ENCODE measurements around the gene AK1. TPM values are rescaled to one million over a fixed set of nuclear protein-coding genes. Genes with fewer than 3 reads are reported as not detected.

Gene AK1
- total RNA-seq, 1 donor = 106 TPM

- Histone ChIP-seq H3K27me3 (ENCODE audit: insufficient read depth, low read length) (no peaks in the 10 kb centered on the region), H3K9me3 (ENCODE audit: low read depth, low read length) (no peaks in the 10 kb centered on the region), H3K4me1 (ENCODE audit: insufficient read depth, low read length) (peaks cover 14% of the 10 kb centered on the region), H2AFZ (ENCODE audit: low read length) (no peak overlapping the region), H4K20me1 (ENCODE audit: insufficient read depth, low read length) (no peaks in the 10 kb centered on the region), H3K79me2 (ENCODE audit: insufficient read depth, low read length) (no peaks in the 10 kb centered on the region), H3K36me3 (ENCODE audit: insufficient read depth, low read length) (peaks cover 9% of the 10 kb centered on the region), H3K4me3 (ENCODE audit: insufficient read depth, low read length) (no peak overlapping the region), H3K4me2 (ENCODE audit: insufficient read depth, low read length) (no peak overlapping the region), H3K27ac (ENCODE audit: low read depth, low read length) (no peak overlapping the region)
- no peak for TF ChIP-seq CTCF (IDR thresholded peaks at IDR 0.05; ENCODE audit: extremely low read depth, low read depth, low read length)
- DNase-seq (ENCODE audit: insufficient read length, low spot score, missing footprints) = peak; percentile 78
These were observed 27.7 kb upstream of the AK1 start for GRCh38 chr9:127905004-127905728.

DNA sequence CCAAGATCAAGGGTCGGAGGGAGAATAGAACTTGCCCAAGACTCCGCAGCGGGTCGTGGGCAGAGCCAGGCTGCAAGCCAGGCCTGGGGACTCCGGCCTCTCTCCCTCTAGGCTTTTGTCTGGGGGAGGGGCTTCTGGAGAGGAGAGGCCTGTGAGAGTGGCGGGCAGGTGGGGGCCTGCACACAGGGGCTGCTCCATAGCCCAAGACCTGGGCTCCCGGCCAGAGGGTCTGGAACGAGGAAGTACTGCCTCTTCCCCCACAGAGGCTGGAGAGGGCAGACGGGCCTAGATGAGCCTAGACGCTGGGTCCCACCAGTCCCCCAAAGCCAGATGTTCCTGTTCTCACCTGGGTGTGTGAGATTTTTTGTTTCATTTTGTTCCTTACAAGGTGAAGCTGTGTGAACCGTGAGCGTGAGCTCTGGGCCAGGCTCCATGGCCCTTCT is 27.1 kb upstream of the AK1 start:
- Histone ChIP-seq H3K9me3 (ENCODE audit: low read depth, low read length) (no peaks in the 10 kb centered on the region), H3K27ac (ENCODE audit: low read depth, low read length) (no peak overlapping the region), H3K79me2 (ENCODE audit: insufficient read depth, low read length) (no peaks in the 10 kb centered on the region), H3K4me2 (ENCODE audit: insufficient read depth, low read length) (no peak overlapping the region), H3K4me3 (ENCODE audit: insufficient read depth, low read length) (no peak overlapping the region), H3K27me3 (ENCODE audit: insufficient read depth, low read length) (no peaks in the 10 kb centered on the region), H4K20me1 (ENCODE audit: insufficient read depth, low read length) (no peaks in the 10 kb centered on the region), H2AFZ (ENCODE audit: low read length) (no peak overlapping the region), H3K4me1 (ENCODE audit: insufficient read depth, low read length) (peaks cover 19% of the 10 kb centered on the region), H3K36me3 (ENCODE audit: insufficient read depth, low read length) (peaks cover 8% of the 10 kb centered on the region)
- no peak for TF ChIP-seq CTCF (IDR thresholded peaks at IDR 0.05; ENCODE audit: extremely low read depth, low read depth, low read length)
- no peak for DNase-seq (ENCODE audit: insufficient read length, low spot score, missing footprints)

- peaks cover 5% of the 10 kb centered on the region for H3K36me3 ChIP-seq (ENCODE audit: insufficient read depth, low read length)
- H3K4me1 ChIP-seq (ENCODE audit: insufficient read depth, low read length) = peaks cover 19% of the 10 kb centered on the region
- no peaks in the 10 kb centered on the region for H3K27me3 ChIP-seq (ENCODE audit: insufficient read depth, low read length)
- H3K4me2 ChIP-seq (ENCODE audit: insufficient read depth, low read length) = no peak overlapping the region
- no peaks in the 10 kb centered on the region for H3K9me3 ChIP-seq (ENCODE audit: low read depth, low read length)
- peaks cover 2% of the 10 kb centered on the region for H3K79me2 ChIP-seq (ENCODE audit: insufficient read depth, low read length)
- peak; percentile 73 for DNase-seq (ENCODE audit: insufficient read length, low spot score, missing footprints)
- no peak overlapping the region for H3K27ac ChIP-seq (ENCODE audit: low read depth, low read length)
- no peak for TF ChIP-seq CTCF (IDR thresholded peaks at IDR 0.05; ENCODE audit: extremely low read depth, low read depth, low read length)
- no peak overlapping the region for H3K4me3 ChIP-seq (ENCODE audit: insufficient read depth, low read length)
- H4K20me1 ChIP-seq (ENCODE audit: insufficient read depth, low read length) = no peaks in the 10 kb centered on the region
- H2AFZ ChIP-seq (ENCODE audit: low read length) = no peak overlapping the region
These were observed 26.3 kb upstream of the AK1 start for GRCh38 chr9:127903557-127904475.
